ENCODE measurements around the gene INSYN2A.

GRCh38 chr10:127168261-127168660, 28.1 kb downstream of the INSYN2A start:
- no peak for TF ChIP-seq EZH2phosphoT487 (IDR thresholded peaks at IDR 0.05; ENCODE audit: insufficient read depth, low read depth)
- no peak for TF ChIP-seq EZH2 (IDR thresholded peaks at IDR 0.05; ENCODE audit: insufficient read depth, poor library complexity, severe bottlenecking)
